ENCODE measurements around the gene CDH22. TPM values are rescaled to one million over a fixed set of nuclear protein-coding genes. Genes with fewer than 3 reads are reported as not detected.

CDH22 gene
- total and polyA plus RNA-seq, 2 donors (not counting 1 experiment from before 2014, with no cell fraction given), result not detected

DNA sequence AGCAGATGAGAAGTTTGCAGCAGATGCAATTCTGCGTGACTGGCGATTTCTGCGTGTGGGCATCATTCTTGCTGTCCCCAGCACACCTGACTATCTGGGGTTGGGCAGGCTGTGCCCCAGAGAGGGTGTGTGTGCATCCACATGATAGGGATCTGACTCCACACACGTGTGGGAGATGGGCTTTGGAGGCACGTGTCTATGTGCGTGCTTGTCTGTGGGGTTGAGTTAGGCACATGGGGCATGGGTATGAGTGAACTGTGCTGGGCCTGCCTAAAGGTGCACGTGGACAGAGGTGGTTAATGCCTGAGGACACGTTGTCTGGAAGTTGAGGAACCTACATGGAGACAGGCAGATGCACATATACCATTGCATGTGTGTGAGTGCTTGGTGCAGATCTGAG, 139.9 kb downstream of the CDH22 start:
- TF ChIP-seq, protein P1, sequence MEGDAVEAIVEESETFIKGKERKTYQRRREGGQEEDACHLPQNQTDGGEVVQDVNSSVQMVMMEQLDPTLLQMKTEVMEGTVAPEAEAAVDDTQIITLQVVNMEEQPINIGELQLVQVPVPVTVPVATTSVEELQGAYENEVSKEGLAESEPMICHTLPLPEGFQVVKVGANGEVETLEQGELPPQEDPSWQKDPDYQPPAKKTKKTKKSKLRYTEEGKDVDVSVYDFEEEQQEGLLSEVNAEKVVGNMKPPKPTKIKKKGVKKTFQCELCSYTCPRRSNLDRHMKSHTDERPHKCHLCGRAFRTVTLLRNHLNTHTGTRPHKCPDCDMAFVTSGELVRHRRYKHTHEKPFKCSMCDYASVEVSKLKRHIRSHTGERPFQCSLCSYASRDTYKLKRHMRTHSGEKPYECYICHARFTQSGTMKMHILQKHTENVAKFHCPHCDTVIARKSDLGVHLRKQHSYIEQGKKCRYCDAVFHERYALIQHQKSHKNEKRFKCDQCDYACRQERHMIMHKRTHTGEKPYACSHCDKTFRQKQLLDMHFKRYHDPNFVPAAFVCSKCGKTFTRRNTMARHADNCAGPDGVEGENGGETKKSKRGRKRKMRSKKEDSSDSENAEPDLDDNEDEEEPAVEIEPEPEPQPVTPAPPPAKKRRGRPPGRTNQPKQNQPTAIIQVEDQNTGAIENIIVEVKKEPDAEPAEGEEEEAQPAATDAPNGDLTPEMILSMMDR (conservative IDR thresholded peaks at IDR 0.05 in 1 of 2, IDR thresholded peaks at IDR 0.05 in 1 of 2; ENCODE audit: low read depth in 1 of 2, low read length in 2 of 2), result no peak
- TF ChIP-seq EZH2 (IDR thresholded peaks at IDR 0.05; ENCODE audit: low read length, missing control alignments), result no peak
- no peaks in the 10 kb centered on the region for H3K36me3 ChIP-seq (ENCODE audit: control insufficient read depth, insufficient read depth, low read length)
- H3K4me1 ChIP-seq (ENCODE audit: control insufficient read depth, extremely low read depth, insufficient read depth, low read length), result no peaks in the 10 kb centered on the region
- no peak for DNase-seq (ENCODE audit: low read depth in 2 of 2)
- no peak overlapping the region for H3K9ac ChIP-seq (ENCODE audit: insufficient read depth, low read length)
- H4K20me1 ChIP-seq (ENCODE audit: control insufficient read depth, extremely low read depth, insufficient read depth, low read length), result no peaks in the 10 kb centered on the region
- no peak overlapping the region for H3K27ac ChIP-seq (ENCODE audit: insufficient read depth, low read length)
- H3K4me3 ChIP-seq (replicated peaks in 1 of 4; ENCODE audit: control extremely low read depth in 1 of 4, insufficient read depth in 1 of 4, low read depth in 3 of 4, low read length in 4 of 4), result no peak overlapping the region
- H3K79me2 ChIP-seq (ENCODE audit: control insufficient read depth, insufficient read depth, low read length), result no peaks in the 10 kb centered on the region
- H3K4me2 ChIP-seq (ENCODE audit: extremely low read depth, insufficient read depth, low read length), result no peak overlapping the region
- no peaks in the 10 kb centered on the region for H3K9me3 ChIP-seq (ENCODE audit: control insufficient read depth, insufficient read depth, low read depth, low read length)
- no peak overlapping the region for H2AFZ ChIP-seq (ENCODE audit: low read length)
- H3K27me3 ChIP-seq (ENCODE audit: control insufficient read depth, insufficient read depth, low read length), result peaks cover 14% of the 10 kb centered on the region

DNA sequence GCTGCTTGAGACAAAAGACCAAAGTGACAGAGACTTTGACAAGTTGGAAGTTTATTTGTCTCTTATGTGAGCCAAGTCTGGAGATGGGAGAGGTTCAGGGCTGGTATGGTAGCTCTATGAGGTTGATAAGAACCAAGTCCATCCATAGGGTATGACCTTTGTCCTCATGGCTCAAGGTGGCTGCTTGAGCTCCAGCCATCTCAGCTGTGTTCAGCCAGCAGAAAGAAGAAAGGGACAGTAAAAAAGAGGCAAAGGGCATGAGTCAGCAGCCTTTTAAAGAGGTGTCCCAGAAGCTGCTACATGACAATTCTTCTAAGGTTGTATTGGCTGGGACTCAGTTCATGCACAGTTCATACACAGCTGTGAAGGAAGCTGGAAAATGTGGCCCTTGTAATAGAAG, 141.2 kb downstream of the CDH22 start:
- H3K9me3 ChIP-seq (ENCODE audit: control insufficient read depth, insufficient read depth, low read depth, low read length), result no peaks in the 10 kb centered on the region

DNA sequence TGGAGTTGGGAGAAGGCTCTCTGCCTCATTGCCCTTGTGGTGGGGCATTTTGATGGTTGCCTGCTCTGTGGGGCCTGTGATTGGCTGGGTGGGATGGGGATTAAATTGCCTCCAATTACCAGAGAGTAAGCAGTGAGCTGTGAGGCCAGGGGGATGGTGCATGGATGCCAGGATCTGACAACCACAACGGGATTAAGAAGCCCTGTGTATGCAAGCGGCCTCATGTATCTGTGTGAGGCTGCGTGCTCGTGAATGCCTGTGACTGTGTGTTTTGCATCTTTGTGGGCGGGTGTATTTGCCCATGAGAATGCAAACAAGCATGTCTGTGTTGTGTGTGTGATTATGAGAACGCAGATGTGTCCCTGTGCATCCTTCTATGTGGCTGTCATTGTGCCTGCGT, 144.0 kb downstream of the CDH22 start:
- Histone ChIP-seq H3K4me1 (ENCODE audit: control insufficient read depth, extremely low read depth, insufficient read depth, low read length) (no peaks in the 10 kb centered on the region), H3K4me3 (replicated peaks in 1 of 4; ENCODE audit: control extremely low read depth in 1 of 4, insufficient read depth in 1 of 4, low read depth in 3 of 4, low read length in 4 of 4) (no peak overlapping the region), H3K27me3 (ENCODE audit: control insufficient read depth, insufficient read depth, low read length) (peaks cover 6% of the 10 kb centered on the region), H3K9me3 (ENCODE audit: control insufficient read depth, insufficient read depth, low read depth, low read length) (no peaks in the 10 kb centered on the region), H3K79me2 (ENCODE audit: control insufficient read depth, insufficient read depth, low read length) (no peaks in the 10 kb centered on the region), H3K36me3 (ENCODE audit: control insufficient read depth, insufficient read depth, low read length) (no peaks in the 10 kb centered on the region), H3K4me2 (ENCODE audit: extremely low read depth, insufficient read depth, low read length) (no peak overlapping the region), H3K27ac (ENCODE audit: insufficient read depth, low read length) (no peak overlapping the region), H3K9ac (ENCODE audit: insufficient read depth, low read length) (no peak overlapping the region), H2AFZ (ENCODE audit: low read length) (no peak overlapping the region), H4K20me1 (ENCODE audit: control insufficient read depth, extremely low read depth, insufficient read depth, low read length) (no peaks in the 10 kb centered on the region)
- no peak for DNase-seq (ENCODE audit: low read depth in 2 of 2)
- TF ChIP-seq EZH2 (IDR thresholded peaks at IDR 0.05; ENCODE audit: low read length, missing control alignments), result no peak
- TF ChIP-seq, protein P1 (conservative IDR thresholded peaks at IDR 0.05 in 1 of 2, IDR thresholded peaks at IDR 0.05 in 1 of 2; ENCODE audit: low read depth in 1 of 2, low read length in 2 of 2), result no peak

More for the DNA sequence above, 141.2 kb downstream of the CDH22 start:
- Histone ChIP-seq H3K9ac (ENCODE audit: insufficient read depth, low read length) (no peak overlapping the region), H3K4me1 (ENCODE audit: control insufficient read depth, extremely low read depth, insufficient read depth, low read length) (no peaks in the 10 kb centered on the region), H3K27ac (ENCODE audit: insufficient read depth, low read length) (no peak overlapping the region), H3K27me3 (ENCODE audit: control insufficient read depth, insufficient read depth, low read length) (peaks cover 4% of the 10 kb centered on the region), H3K79me2 (ENCODE audit: control insufficient read depth, insufficient read depth, low read length) (no peaks in the 10 kb centered on the region), H3K4me3 (replicated peaks in 1 of 4; ENCODE audit: control extremely low read depth in 1 of 4, insufficient read depth in 1 of 4, low read depth in 3 of 4, low read length in 4 of 4) (no peak overlapping the region), H2AFZ (ENCODE audit: low read length) (no peak overlapping the region), H3K36me3 (ENCODE audit: control insufficient read depth, insufficient read depth, low read length) (no peaks in the 10 kb centered on the region), H4K20me1 (ENCODE audit: control insufficient read depth, extremely low read depth, insufficient read depth, low read length) (no peaks in the 10 kb centered on the region), H3K4me2 (ENCODE audit: extremely low read depth, insufficient read depth, low read length) (no peak overlapping the region)
- no peak for DNase-seq (ENCODE audit: low read depth in 2 of 2)
- TF ChIP-seq, protein P1 (conservative IDR thresholded peaks at IDR 0.05 in 1 of 2, IDR thresholded peaks at IDR 0.05 in 1 of 2; ENCODE audit: low read depth in 1 of 2, low read length in 2 of 2), result no peak
- TF ChIP-seq EZH2 (IDR thresholded peaks at IDR 0.05; ENCODE audit: low read length, missing control alignments), result no peak
